ENCODE data around the gene FGD4.
A peak's percentile ranks its signal among the peaks of the same experiment; 100 is the strongest.

FGD4 gene

GRCh38 chr12:32443491-32443890, 44.1 kb downstream of the FGD4 start:
- TF ChIP-seq CTCF (IDR thresholded peaks at IDR 0.05; ENCODE audit: low read depth, low read length), result no peak
- no peak overlapping the region for H3K4me3 ChIP-seq (ENCODE audit: low read depth, low read length)
- no peak for DNase-seq
- no peaks in the 10 kb centered on the region for H3K36me3 ChIP-seq
- H3K27me3 ChIP-seq (ENCODE audit: insufficient read depth, low read depth, severe bottlenecking), result no peaks in the 10 kb centered on the region
- H3K9me3 ChIP-seq (ENCODE audit: severe bottlenecking), result no peaks in the 10 kb centered on the region
- no peak overlapping the region for H3K27ac ChIP-seq

GRCh38 chr12:32444895-32445294, 45.5 kb downstream of the FGD4 start:
- DNase-seq, result no peak
- Histone ChIP-seq H3K27me3 (ENCODE audit: insufficient read depth, low read depth, severe bottlenecking) (no peaks in the 10 kb centered on the region), H3K4me3 (ENCODE audit: low read depth, low read length) (no peak overlapping the region), H3K27ac (no peak overlapping the region), H3K36me3 (no peaks in the 10 kb centered on the region), H3K9me3 (ENCODE audit: severe bottlenecking) (no peaks in the 10 kb centered on the region)
- no peak for TF ChIP-seq CTCF (IDR thresholded peaks at IDR 0.05; ENCODE audit: low read depth, low read length)

- Histone ChIP-seq H3K36me3 (no peaks in the 10 kb centered on the region), H3K27ac (no peak overlapping the region), H3K9me3 (ENCODE audit: severe bottlenecking) (no peaks in the 10 kb centered on the region), H3K4me3 (ENCODE audit: low read depth, low read length) (no peak overlapping the region), H3K27me3 (ENCODE audit: insufficient read depth, low read depth, severe bottlenecking) (no peaks in the 10 kb centered on the region)
- TF ChIP-seq CTCF (IDR thresholded peaks at IDR 0.05; ENCODE audit: low read depth, low read length), result no peak
- no peak for DNase-seq
Measured at GRCh38 chr12:32445356-32445755, 46.0 kb downstream of the FGD4 start.

GRCh38 chr12:32446316-32447119, 47.2 kb downstream of the FGD4 start:
- no peaks in the 10 kb centered on the region for H3K36me3 ChIP-seq
- no peak for TF ChIP-seq CTCF (IDR thresholded peaks at IDR 0.05; ENCODE audit: low read depth, low read length)
- no peak overlapping the region for H3K4me3 ChIP-seq (ENCODE audit: low read depth, low read length)
- H3K9me3 ChIP-seq (ENCODE audit: severe bottlenecking), result no peaks in the 10 kb centered on the region
- DNase-seq, result no peak
- no peaks in the 10 kb centered on the region for H3K27me3 ChIP-seq (ENCODE audit: insufficient read depth, low read depth, severe bottlenecking)
- H3K27ac ChIP-seq, result no peak overlapping the region

DNA sequence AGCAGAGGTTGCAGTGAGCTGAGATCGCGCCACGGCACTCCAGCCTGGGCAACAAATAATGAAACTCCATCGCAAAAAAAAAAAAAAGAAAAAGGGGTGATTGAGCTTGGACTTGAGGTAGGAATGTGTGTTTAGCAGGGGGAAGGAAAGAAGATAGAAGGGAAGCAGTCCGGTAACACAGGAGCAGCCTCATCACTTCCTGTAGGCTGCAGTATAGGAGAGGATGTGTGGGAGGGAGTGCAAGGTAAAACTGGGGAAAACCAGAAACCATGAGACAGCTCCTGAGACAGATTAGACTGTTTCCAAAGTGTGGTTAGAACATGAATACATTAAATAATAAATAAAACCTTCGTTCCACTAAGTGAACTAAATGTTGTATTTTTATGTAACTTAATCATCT, 49.2 kb downstream of the FGD4 start:
- H3K9me3 ChIP-seq (ENCODE audit: severe bottlenecking), result no peaks in the 10 kb centered on the region
- no peaks in the 10 kb centered on the region for H3K27me3 ChIP-seq (ENCODE audit: insufficient read depth, low read depth, severe bottlenecking)
- no peaks in the 10 kb centered on the region for H3K36me3 ChIP-seq
- 0 out of 2 replicates have a peak, but pooled peaks have one; percentile 5 for TF ChIP-seq CTCF (IDR thresholded peaks at IDR 0.05; ENCODE audit: low read depth, low read length)
- H3K4me3 ChIP-seq (ENCODE audit: low read depth, low read length), result no peak overlapping the region
- no peak overlapping the region for H3K27ac ChIP-seq
- DNase-seq, result no peak

DNA sequence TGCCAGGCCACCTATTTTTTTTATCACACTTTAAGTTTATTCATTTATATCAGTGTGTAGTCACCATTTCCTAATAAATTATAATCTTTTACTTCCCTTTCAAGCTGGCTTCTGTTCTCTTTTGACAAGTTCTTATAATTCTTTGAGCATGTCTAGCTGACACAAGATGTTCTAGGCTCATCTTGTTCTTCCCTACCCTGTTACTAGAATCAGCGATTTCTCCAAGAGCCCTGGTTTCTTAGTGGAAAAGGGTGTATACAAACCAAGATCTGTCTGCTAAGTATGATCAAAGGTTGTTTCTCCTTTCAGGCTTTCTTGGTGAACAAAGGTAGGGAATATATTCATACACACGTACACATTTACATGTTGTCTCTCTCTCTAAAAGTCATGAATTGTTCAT, 51.0 kb downstream of the FGD4 start:
- no peak for TF ChIP-seq CTCF (IDR thresholded peaks at IDR 0.05; ENCODE audit: low read depth, low read length)
- Histone ChIP-seq H3K27me3 (ENCODE audit: insufficient read depth, low read depth, severe bottlenecking) (no peaks in the 10 kb centered on the region), H3K9me3 (ENCODE audit: severe bottlenecking) (no peaks in the 10 kb centered on the region), H3K27ac (no peak overlapping the region), H3K36me3 (no peaks in the 10 kb centered on the region), H3K4me3 (ENCODE audit: low read depth, low read length) (no peak overlapping the region)
- no peak for DNase-seq
